Caco-2 (cell line): Measurements from ENCODE around the gene CDHR5. TPM values are rescaled to one million over a fixed set of nuclear protein-coding genes. Genes with fewer than 3 reads are reported as not detected.

Source experiments
- BruUV-seq: library from RNA; stranded (reverse); fragments of 400-500 nt; replicated peaks from 2 replicates; lab custom pipeline; 2021; lab: Mats Ljungman, UMichigan
- CTCF ChIA-PET: fragments of 300-600 bp; sonication (Branson Sonifier 250); formaldehyde crosslinking; loops from one replicate; lab custom pipeline; 2022; ENCODE audit warnings: antibody characterized with exemption; lab: Charles Lee
- POLR2A ChIA-PET: fragments of 300-600 bp; sonication (Branson Sonifier 250); formaldehyde crosslinking; loops from one replicate; lab custom pipeline; 2022; ENCODE audit warnings: antibody characterized with exemption; lab: Charles Lee
- DNase-seq, 2 experiments: peaks; one replicate each; pipeline versions ENCODE4 v3.0.0 to v3.0.0-alpha.2; 2020 to 2022
- H3K27me3 ChIP-seq: replicated peaks from 2 replicates; pipeline ENCODE4 v1.6.0; 2011; ENCODE audit warnings: low read length; ENCODE audit not compliant: control insufficient read depth, insufficient read depth
- H3K36me3 ChIP-seq: 2 replicates; pipeline ENCODE4 v1.5.1; 2011; ENCODE audit warnings: low read length; ENCODE audit not compliant: control insufficient read depth, insufficient read depth
- H3K4me1 ChIP-seq: fragments of 250-450 bp; sonication (Bioruptor Pico); 2 replicates; pipeline ENCODE4 v1.5.1; 2020; ENCODE audit warnings: mild to moderate bottlenecking
- H3K4me3 ChIP-seq: 2 replicates; pipeline ENCODE4 v1.5.1; 2011; ENCODE audit warnings: low read depth, mild to moderate bottlenecking, control low read depth, low read length
- H3K9me3 ChIP-seq: fragments of 250-450 bp; sonication (Bioruptor Pico); 2 replicates; pipeline ENCODE4 v1.5.1; 2020; ENCODE audit warnings: mild to moderate bottlenecking, moderate library complexity
- H3K27ac Mint-ChIP-seq: one replicate; pipeline ENCODE4 v1.8.0; 2022; ENCODE audit warnings: mixed read lengths; ENCODE audit not compliant: unreplicated experiment
- H3K27me3 Mint-ChIP-seq: one replicate; pipeline ENCODE4 v1.8.0; 2022; ENCODE audit warnings: mixed read lengths; ENCODE audit not compliant: insufficient read depth, unreplicated experiment
- H3K36me3 Mint-ChIP-seq: one replicate; pipeline ENCODE4 v1.8.0; 2022; ENCODE audit warnings: mild to moderate bottlenecking, mixed read lengths; ENCODE audit not compliant: insufficient read depth, unreplicated experiment
- H3K4me1 Mint-ChIP-seq: one replicate; pipeline ENCODE4 v1.8.0; 2022; ENCODE audit warnings: low read depth, mixed read lengths; ENCODE audit not compliant: unreplicated experiment
- H3K4me3 Mint-ChIP-seq: one replicate; pipeline ENCODE4 v1.8.0; 2022; ENCODE audit warnings: mild to moderate bottlenecking, moderate library complexity, mixed read lengths; ENCODE audit not compliant: unreplicated experiment
- H3K9me3 Mint-ChIP-seq: one replicate; pipeline ENCODE4 v1.8.0; 2022; ENCODE audit warnings: mixed read lengths; ENCODE audit not compliant: unreplicated experiment
- CTCF ChIP-seq, 2 experiments: fragments of 200-600 bp in 1 of 2; IDR thresholded peaks; 1 replicate in 1 of 2; 2 replicates in 1 of 2; pipeline versions ENCODE4 v1.5.1 to v1.8.0; 2011 to 2022; ENCODE audit warnings: antibody characterized with exemption in 1 of 2, control low read depth in 1 of 2, inconsistent platforms in 1 of 2, low read depth in 1 of 2, low read length in 1 of 2, mild to moderate bottlenecking in 1 of 2, moderate library complexity in 1 of 2; ENCODE audit not compliant: insufficient read depth in 1 of 2, severe bottlenecking in 1 of 2, unreplicated experiment in 1 of 2
- intact Hi-C: fragments of 100-400 bp; cut with micrococcal nuclease; formaldehyde crosslinking; loops from one replicate; pipeline ENCODE4 v1.10.0; 2022; ENCODE audit not compliant: unreplicated experiment
- total RNA-seq: library from RNA; stranded (reverse); gene quantifications from 2 replicates; pipeline ENCODE4 v1.2.3, GENCODE V29; 2022

Gene CDHR5
- total RNA-seq, 1 experiment from 2014 or later, result 42.0 TPM

- H3K4me1 ChIP-seq, result peaks cover 26% of the 10 kb centered on the region
- peaks cover 1% of the 10 kb centered on the region; the same call in 1 of the 2 replicates for H3K36me3 ChIP-seq
- Mint-ChIP-seq H3K4me1 (peaks cover 5% of the 10 kb centered on the region), H3K4me3 (no peak overlapping the region), H3K36me3 (peaks cover 55% of the 10 kb centered on the region), H3K9me3 (no peaks in the 10 kb centered on the region), H3K27me3 (no peaks in the 10 kb centered on the region), H3K27ac (no peak overlapping the region)
- H3K9me3 ChIP-seq, result no peaks in the 10 kb centered on the region
- no TSS peak for BruUV-seq
- intact Hi-C loops, result loop anchor here (5.0 kb wide), 1 partner anchor 32 kb away; no protein-coding TSS in a partner anchor
- no peaks in the 10 kb centered on the region for H3K27me3 ChIP-seq
- POLR2A ChIA-PET, result no interaction called here
- DNase-seq, result no peak
- CTCF ChIA-PET, result no interaction called here
- no peak overlapping the region for H3K4me3 ChIP-seq
- no peak for TF ChIP-seq CTCF (IDR thresholded peaks at IDR 0.05; ENCODE audit: insufficient read depth in 1 of 2, low read depth in 1 of 2, low read length in 1 of 2, severe bottlenecking in 1 of 2, unreplicated experiment in 1 of 2)
Measured at GRCh38 chr11:579830-580601, 44.7 kb downstream of the CDHR5 start.

GRCh38 chr11:578276-579035 lies 46.3 kb downstream of the CDHR5 start:
- H3K4me3 Mint-ChIP-seq, result peak overlapping the region; percentile 78
- H3K27ac Mint-ChIP-seq, result no peak overlapping the region
- CTCF ChIA-PET, result interaction anchor here (0.6 kb wide), 1 partner anchor 23 kb away, joined by 4 read pairs; no protein-coding TSS in a partner anchor
- peaks cover 16% of the 10 kb centered on the region for H3K4me1 Mint-ChIP-seq
- BruUV-seq, result no TSS peak
- POLR2A ChIA-PET, result interaction anchor here (0.5 to 0.6 kb wide), 2 partner anchors 17 to 22 kb away, joined by 3 to 5 read pairs; no protein-coding TSS in a partner anchor
- Histone ChIP-seq H3K36me3 (peaks cover 1% of the 10 kb centered on the region; the same call in 1 of the 2 replicates), H3K27me3 (no peaks in the 10 kb centered on the region), H3K4me3 (peak overlapping the region; percentile 100), H3K4me1 (peaks cover 31% of the 10 kb centered on the region), H3K9me3 (no peaks in the 10 kb centered on the region)
- H3K9me3 Mint-ChIP-seq, result no peaks in the 10 kb centered on the region
- H3K36me3 Mint-ChIP-seq, result peaks cover 43% of the 10 kb centered on the region
- no peak for DNase-seq
- intact Hi-C loops, result loop anchor here (5.0 kb wide), 1 partner anchor 34 kb away; no protein-coding TSS in a partner anchor
- no peak for TF ChIP-seq CTCF (IDR thresholded peaks at IDR 0.05; ENCODE audit: insufficient read depth in 1 of 2, low read depth in 1 of 2, low read length in 1 of 2, severe bottlenecking in 1 of 2, unreplicated experiment in 1 of 2)
- no peaks in the 10 kb centered on the region for H3K27me3 Mint-ChIP-seq

GRCh38 chr11:577611-577894 lies 47.2 kb downstream of the CDHR5 start:
- BruUV-seq, result TSS peak; percentile 58
- ChIA-PET CTCF (no interaction called here), POLR2A (interaction anchor here (1.2 kb wide), 2 partner anchors 9 kb away, joined by 3 to 4 read pairs; no protein-coding TSS in a partner anchor)
- Histone ChIP-seq H3K4me3 (peak overlapping the region; percentile 100), H3K36me3 (peaks cover 1% of the 10 kb centered on the region; the same call in 1 of the 2 replicates), H3K4me1 (peaks cover 31% of the 10 kb centered on the region), H3K9me3 (no peaks in the 10 kb centered on the region), H3K27me3 (no peaks in the 10 kb centered on the region)
- Mint-ChIP-seq H3K4me1 (peaks cover 16% of the 10 kb centered on the region), H3K27me3 (no peaks in the 10 kb centered on the region), H3K27ac (peak overlapping the region; percentile 63), H3K9me3 (no peaks in the 10 kb centered on the region), H3K4me3 (peak overlapping the region; percentile 78), H3K36me3 (peaks cover 34% of the 10 kb centered on the region)
- TF ChIP-seq CTCF (IDR thresholded peaks at IDR 0.05; ENCODE audit: insufficient read depth in 1 of 2, low read depth in 1 of 2, low read length in 1 of 2, severe bottlenecking in 1 of 2, unreplicated experiment in 1 of 2), result no peak
- no peak for DNase-seq
- intact Hi-C loops, result loop anchor here (2.0 to 5.0 kb wide), 2 partner anchors 17 to 35 kb away; partner anchors contain the start of genes LMNTD2 and RASSF7
